Epithelial cell of esophagus (primary cell): ENCODE results near the gene CNIH4.
A peak's percentile ranks its signal among the peaks of the same experiment; 100 is the strongest.

Experiments used
- DNase-seq: peaks from one replicate; pipeline ENCODE4 v3.0.0; 2010; ENCODE audit warnings: low read depth
- H3K4me3 ChIP-seq: 2 replicates; pipeline ENCODE4 v1.5.1; 2011; ENCODE audit warnings: mild to moderate bottlenecking, low read length, control low read depth
- CTCF ChIP-seq: IDR thresholded peaks from 2 replicates; pipeline ENCODE4 v1.5.1; 2011; ENCODE audit warnings: low read depth, mild to moderate bottlenecking, low read length, control low read depth, inconsistent platforms; ENCODE audit not compliant: insufficient read depth; ENCODE audit errors: missing control alignments

Gene CNIH4

GRCh38 chr1:224353975-224354925 lies 2.4 kb upstream of the CNIH4 start:
- TF ChIP-seq CTCF, result no peak
- no peak overlapping the region for H3K4me3 ChIP-seq
- no peak for DNase-seq

DNA sequence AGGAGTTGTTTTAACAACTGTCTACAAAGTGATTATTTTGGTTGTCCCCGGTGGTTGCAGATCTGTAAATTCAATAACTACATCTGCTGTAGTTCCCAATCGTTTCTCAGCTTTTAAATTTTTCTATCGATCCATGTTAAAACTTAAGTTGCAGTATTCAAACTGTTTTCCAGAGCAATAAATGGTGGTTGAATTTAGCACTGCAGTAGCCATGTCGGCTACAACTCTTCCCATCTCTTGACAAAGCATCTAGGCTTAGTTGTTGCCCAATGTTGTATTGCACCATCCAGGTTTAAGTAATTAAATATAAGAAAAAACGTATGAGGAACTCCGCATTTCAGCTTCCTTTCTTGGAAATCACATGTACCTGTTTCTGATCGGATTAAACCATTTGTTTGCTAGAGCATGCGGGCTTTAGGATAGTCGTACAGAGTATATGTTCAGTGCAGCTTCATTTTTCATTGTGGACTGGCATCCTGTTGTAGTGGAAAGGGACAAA lies 996 bp downstream of the CNIH4 start:
- peak; percentile 69 for DNase-seq
- TF ChIP-seq CTCF, result no peak
- peak overlapping the region; percentile 76 for H3K4me3 ChIP-seq

DNA sequence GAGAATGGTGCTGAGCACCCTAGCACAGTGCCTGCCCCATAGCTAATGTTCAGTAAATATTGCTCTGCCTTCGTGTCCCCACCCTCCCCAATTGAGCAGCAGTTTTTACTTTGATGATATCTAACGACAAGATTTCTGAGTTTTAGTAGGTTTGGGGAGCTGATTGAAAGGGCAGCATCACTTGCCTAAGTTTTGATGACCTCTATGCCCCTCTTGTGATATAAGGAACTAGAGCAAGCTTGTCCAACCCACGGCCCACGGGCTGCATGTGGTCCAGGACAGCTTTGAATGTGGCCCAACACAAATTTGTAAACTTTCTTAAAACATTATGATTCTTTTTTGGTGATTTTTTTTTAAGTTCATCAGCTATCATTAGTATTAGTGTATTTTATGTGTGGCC lies 1.6 kb downstream of the CNIH4 start:
- peak overlapping the region; percentile 76 for H3K4me3 ChIP-seq
- TF ChIP-seq CTCF, result no peak
- DNase-seq, result no peak

- H3K4me3 ChIP-seq, result no peak overlapping the region
- no peak for TF ChIP-seq CTCF
- DNase-seq, result no peak
Measured at GRCh38 chr1:224359207-224359606, 2.5 kb downstream of the CNIH4 start.

DNA sequence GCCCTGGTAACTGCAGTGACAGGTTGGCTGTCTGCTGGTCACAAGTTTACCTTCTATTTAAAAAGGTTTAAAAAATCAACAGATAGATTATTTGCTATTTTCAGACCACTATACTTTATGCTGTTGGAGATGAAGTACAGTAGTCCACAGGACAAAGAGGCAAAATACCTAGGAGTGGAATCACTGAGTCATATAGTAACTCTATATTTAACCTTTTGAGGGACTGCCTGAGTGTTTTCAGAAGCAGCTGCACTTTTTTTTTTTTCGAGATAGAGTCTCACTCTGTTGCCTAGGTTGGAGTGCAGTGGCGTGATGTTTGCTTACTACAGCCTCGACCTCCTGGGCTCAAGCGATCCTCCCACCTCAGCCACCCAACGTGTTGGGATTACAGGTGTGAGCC lies 11.7 kb downstream of the CNIH4 start:
- DNase-seq, result no peak
- no peak overlapping the region for H3K4me3 ChIP-seq
- TF ChIP-seq CTCF, result no peak

DNA sequence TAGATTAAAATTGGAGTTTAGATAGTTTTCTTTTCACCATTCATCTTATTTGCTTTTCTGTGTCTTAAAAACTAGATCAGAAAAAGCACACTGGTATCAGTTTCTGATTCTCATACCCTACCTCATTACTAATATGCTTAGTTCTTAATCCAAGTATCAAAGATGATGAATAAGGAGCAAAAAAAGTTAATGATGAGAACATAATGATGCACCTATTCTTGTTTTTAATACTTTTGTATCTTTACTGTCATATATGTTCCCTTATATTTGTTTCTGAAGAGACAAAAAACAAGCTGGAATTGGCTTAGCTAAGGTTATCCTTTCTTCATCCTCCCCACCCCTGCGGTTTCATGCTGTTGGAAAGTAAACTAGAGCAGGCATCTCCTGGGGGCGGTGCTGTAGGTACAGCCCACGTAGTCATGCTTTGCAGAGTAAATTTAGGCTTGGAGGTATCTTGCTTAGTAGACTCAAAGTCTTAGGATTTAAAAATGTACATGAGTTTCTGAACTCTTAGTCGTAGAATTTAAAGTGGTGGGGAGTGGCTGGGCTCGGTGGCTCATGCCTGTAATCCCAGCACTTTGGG lies 16.4 kb downstream of the CNIH4 start:
- no peak for DNase-seq
- no peak for TF ChIP-seq CTCF
- H3K4me3 ChIP-seq, result no peak overlapping the region
